ES-I3 (cell line): ENCODE measurements around the gene CCBE1.
"Not testable (repeated sequence)": the region's sequence is repeated elsewhere in the genome, so short reads cannot be mapped to it uniquely, and the experiment has no call there.

Experiments used
- H3K36me3 ChIP-seq: 2 replicates; pipeline ENCODE4 v1.6.1; 2013; ENCODE audit warnings: mild to moderate bottlenecking, low read length, control low read depth, moderate library complexity; ENCODE audit not compliant: insufficient read depth
- H3K4me1 ChIP-seq: 2 replicates; pipeline ENCODE4 v1.6.1; 2013; ENCODE audit warnings: mild to moderate bottlenecking, control low read depth, low read length; ENCODE audit not compliant: insufficient read depth
- H3K9ac ChIP-seq: 2 replicates; pipeline ENCODE4 v1.6.1; 2013; ENCODE audit warnings: low read depth, mild to moderate bottlenecking, low read length, moderate library complexity
- H3K9me3 ChIP-seq: 2 replicates; pipeline ENCODE4 v1.6.1; 2013; ENCODE audit warnings: mild to moderate bottlenecking, low read length, moderate library complexity; ENCODE audit not compliant: control insufficient read depth, insufficient read depth

Gene CCBE1

GRCh38 chr18:59660786-59661743, 36.2 kb downstream of the CCBE1 start:
- H3K9ac ChIP-seq, result no peak overlapping the region
- no peaks in the 10 kb centered on the region for H3K36me3 ChIP-seq
- no peaks in the 10 kb centered on the region for H3K9me3 ChIP-seq
- no peaks in the 10 kb centered on the region for H3K4me1 ChIP-seq

- no peaks in the 10 kb centered on the region for H3K36me3 ChIP-seq
- no peaks in the 10 kb centered on the region for H3K4me1 ChIP-seq
- no peak overlapping the region for H3K9ac ChIP-seq
- H3K9me3 ChIP-seq, result no peaks in the 10 kb centered on the region
Observed at GRCh38 chr18:59660366-59660765, 36.9 kb downstream of the CCBE1 start.

GRCh38 chr18:59659508-59660170, 37.6 kb downstream of the CCBE1 start:
- H3K36me3 ChIP-seq, result no peaks in the 10 kb centered on the region
- H3K9ac ChIP-seq, result no peak overlapping the region
- no peaks in the 10 kb centered on the region for H3K9me3 ChIP-seq

GRCh38 chr18:59658941-59659340, 38.3 kb downstream of the CCBE1 start:
- Histone ChIP-seq H3K9ac (no peak overlapping the region), H3K36me3 (no peaks in the 10 kb centered on the region), H3K9me3 (no peaks in the 10 kb centered on the region), H3K4me1 (no peaks in the 10 kb centered on the region)

More at GRCh38 chr18:59659508-59660170, 37.6 kb downstream of the CCBE1 start:
- no peaks in the 10 kb centered on the region for H3K4me1 ChIP-seq

GRCh38 chr18:59657012-59657411, 40.2 kb downstream of the CCBE1 start:
- no peak overlapping the region for H3K9ac ChIP-seq
- no peaks in the 10 kb centered on the region for H3K36me3 ChIP-seq
- H3K9me3 ChIP-seq, result no peaks in the 10 kb centered on the region
- no peaks in the 10 kb centered on the region for H3K4me1 ChIP-seq

- Histone ChIP-seq H3K9ac (no peak overlapping the region), H3K9me3 (no peaks in the 10 kb centered on the region), H3K4me1 (no peaks in the 10 kb centered on the region), H3K36me3 (no peaks in the 10 kb centered on the region)
Observed at GRCh38 chr18:59656373-59656887, 40.8 kb downstream of the CCBE1 start.

GRCh38 chr18:59655676-59656075, 41.5 kb downstream of the CCBE1 start:
- Histone ChIP-seq H3K36me3 (no peaks in the 10 kb centered on the region), H3K9ac (no peak overlapping the region), H3K4me1 (no peaks in the 10 kb centered on the region), H3K9me3 (no peaks in the 10 kb centered on the region)

- H3K4me1 ChIP-seq, result no peaks in the 10 kb centered on the region
Observed at GRCh38 chr18:59651071-59651470, 46.2 kb downstream of the CCBE1 start.

GRCh38 chr18:59650266-59650820, 46.9 kb downstream of the CCBE1 start:
- H3K36me3 ChIP-seq, result no peaks in the 10 kb centered on the region
- H3K9me3 ChIP-seq, result no peaks in the 10 kb centered on the region
- no peak overlapping the region for H3K9ac ChIP-seq
- no peaks in the 10 kb centered on the region for H3K4me1 ChIP-seq

More at GRCh38 chr18:59651071-59651470, 46.2 kb downstream of the CCBE1 start:
- Histone ChIP-seq H3K9ac (no peak overlapping the region), H3K9me3 (no peaks in the 10 kb centered on the region), H3K36me3 (no peaks in the 10 kb centered on the region)

GRCh38 chr18:59649591-59649990, 47.6 kb downstream of the CCBE1 start:
- Histone ChIP-seq H3K9me3 (no peaks in the 10 kb centered on the region), H3K4me1 (no peaks in the 10 kb centered on the region)

GRCh38 chr18:59648469-59648868, 48.8 kb downstream of the CCBE1 start:
- not testable (repeated sequence) for H3K4me1 ChIP-seq, H3K9me3 ChIP-seq, H3K36me3 ChIP-seq, H3K9ac ChIP-seq

More at GRCh38 chr18:59649591-59649990, 47.6 kb downstream of the CCBE1 start:
- Histone ChIP-seq H3K36me3 (no peaks in the 10 kb centered on the region), H3K9ac (no peak overlapping the region; the same call in 1 of the 2 replicates)

- no peaks in the 10 kb centered on the region for H3K4me1 ChIP-seq
- H3K9ac ChIP-seq, result no peak overlapping the region
- H3K9me3 ChIP-seq, result no peaks in the 10 kb centered on the region
- no peaks in the 10 kb centered on the region for H3K36me3 ChIP-seq
Observed at GRCh38 chr18:59646963-59647307, 50.3 kb downstream of the CCBE1 start.

GRCh38 chr18:59646228-59646962, 50.8 kb downstream of the CCBE1 start:
- no peaks in the 10 kb centered on the region for H3K36me3 ChIP-seq
- no peaks in the 10 kb centered on the region for H3K4me1 ChIP-seq
- H3K9ac ChIP-seq, result no peak overlapping the region
- H3K9me3 ChIP-seq, result no peaks in the 10 kb centered on the region

- Histone ChIP-seq H3K9ac (no peak overlapping the region), H3K9me3 (no peaks in the 10 kb centered on the region), H3K4me1 (no peaks in the 10 kb centered on the region), H3K36me3 (no peaks in the 10 kb centered on the region)
Observed at GRCh38 chr18:59643740-59644139, 53.5 kb downstream of the CCBE1 start.
